ENCODE results near the gene GPR45. TPM values are rescaled to one million over a fixed set of nuclear protein-coding genes. Genes with fewer than 3 reads are reported as not detected.

Gene GPR45
- total and polyA plus RNA-seq, 9 of the 15 experiments (the other 6 are each of a cell fraction or from before 2014, with no cell fraction given) = not detected

DNA sequence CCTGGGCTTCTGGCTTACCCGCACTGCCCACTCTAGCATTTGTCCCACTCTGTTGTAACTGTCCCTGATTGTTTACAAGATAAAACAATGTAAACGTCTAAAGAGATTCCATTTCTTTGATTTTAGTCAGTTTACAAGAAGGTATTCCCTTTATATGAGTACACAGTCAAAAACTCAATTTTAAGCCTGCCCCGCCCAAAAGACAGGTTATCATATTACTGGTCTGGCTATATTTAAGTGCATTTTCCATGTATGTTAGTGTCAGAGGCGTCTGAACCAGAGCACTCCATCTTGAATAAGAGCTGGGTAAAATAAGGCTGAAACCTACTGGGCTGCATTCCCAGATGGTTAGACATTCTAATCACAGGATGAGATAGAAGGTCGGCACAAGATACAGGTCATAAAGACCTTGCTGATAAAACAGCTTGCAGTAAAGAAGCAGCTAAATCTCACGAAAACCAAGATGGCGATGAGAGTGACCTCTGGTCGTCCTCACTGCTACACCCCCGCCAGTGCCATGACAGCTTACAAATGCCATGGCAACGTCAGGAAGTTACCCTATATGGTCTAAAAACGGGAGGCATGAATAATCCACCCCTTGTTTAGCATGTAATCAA is 15.0 kb downstream of the GPR45 start (continued):
- TF ChIP-seq, protein P1, sequence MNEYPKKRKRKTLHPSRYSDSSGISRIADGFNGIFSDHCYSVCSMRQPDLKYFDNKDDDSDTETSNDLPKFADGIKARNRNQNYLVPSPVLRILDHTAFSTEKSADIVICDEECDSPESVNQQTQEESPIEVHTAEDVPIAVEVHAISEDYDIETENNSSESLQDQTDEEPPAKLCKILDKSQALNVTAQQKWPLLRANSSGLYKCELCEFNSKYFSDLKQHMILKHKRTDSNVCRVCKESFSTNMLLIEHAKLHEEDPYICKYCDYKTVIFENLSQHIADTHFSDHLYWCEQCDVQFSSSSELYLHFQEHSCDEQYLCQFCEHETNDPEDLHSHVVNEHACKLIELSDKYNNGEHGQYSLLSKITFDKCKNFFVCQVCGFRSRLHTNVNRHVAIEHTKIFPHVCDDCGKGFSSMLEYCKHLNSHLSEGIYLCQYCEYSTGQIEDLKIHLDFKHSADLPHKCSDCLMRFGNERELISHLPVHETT (CRISPR knock-in tag; conservative IDR thresholded peaks at IDR 0.05 in 1 of 2, IDR thresholded peaks at IDR 0.05 in 1 of 2) = 0 out of 4 replicates have a peak, but pooled peaks of 1 of the 2 experiments have one; percentile 49
- no peak for TF ChIP-seq TAF15 (IDR thresholded peaks at IDR 0.05; ENCODE audit: low read depth, low read length)
- TF ChIP-seq E2F3 (CRISPR knock-in tag; IDR thresholded peaks at IDR 0.05) = no peak
- no peak for TF ChIP-seq ZNF134 (CRISPR knock-in tag; conservative IDR thresholded peaks at IDR 0.05)
- TF ChIP-seq, protein P2, sequence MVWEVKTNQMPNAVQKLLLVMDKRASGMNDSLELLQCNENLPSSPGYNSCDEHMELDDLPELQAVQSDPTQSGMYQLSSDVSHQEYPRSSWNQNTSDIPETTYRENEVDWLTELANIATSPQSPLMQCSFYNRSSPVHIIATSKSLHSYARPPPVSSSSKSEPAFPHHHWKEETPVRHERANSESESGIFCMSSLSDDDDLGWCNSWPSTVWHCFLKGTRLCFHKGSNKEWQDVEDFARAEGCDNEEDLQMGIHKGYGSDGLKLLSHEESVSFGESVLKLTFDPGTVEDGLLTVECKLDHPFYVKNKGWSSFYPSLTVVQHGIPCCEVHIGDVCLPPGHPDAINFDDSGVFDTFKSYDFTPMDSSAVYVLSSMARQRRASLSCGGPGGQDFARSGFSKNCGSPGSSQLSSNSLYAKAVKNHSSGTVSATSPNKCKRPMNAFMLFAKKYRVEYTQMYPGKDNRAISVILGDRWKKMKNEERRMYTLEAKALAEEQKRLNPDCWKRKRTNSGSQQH (CRISPR knock-in tag; IDR thresholded peaks at IDR 0.05) = no peak
- TF ChIP-seq NR2C1 (IDR thresholded peaks at IDR 0.05) = no peak
- TF ChIP-seq NR2C1 (tag; IDR thresholded peaks at IDR 0.05) = peak; percentile 50; the same call in 1 of the 2 replicates
- no peak for TF ChIP-seq HDGF (IDR thresholded peaks at IDR 0.05)
- no peak for TF ChIP-seq RBM22 (IDR thresholded peaks at IDR 0.05; ENCODE audit: low read depth, low read length, poor library complexity, severe bottlenecking)
- TF ChIP-seq ZNF274 (IDR thresholded peaks at IDR 0.05; ENCODE audit: borderline replicate concordance, low read depth, low read length) = no peak
- TF ChIP-seq, protein P3, sequence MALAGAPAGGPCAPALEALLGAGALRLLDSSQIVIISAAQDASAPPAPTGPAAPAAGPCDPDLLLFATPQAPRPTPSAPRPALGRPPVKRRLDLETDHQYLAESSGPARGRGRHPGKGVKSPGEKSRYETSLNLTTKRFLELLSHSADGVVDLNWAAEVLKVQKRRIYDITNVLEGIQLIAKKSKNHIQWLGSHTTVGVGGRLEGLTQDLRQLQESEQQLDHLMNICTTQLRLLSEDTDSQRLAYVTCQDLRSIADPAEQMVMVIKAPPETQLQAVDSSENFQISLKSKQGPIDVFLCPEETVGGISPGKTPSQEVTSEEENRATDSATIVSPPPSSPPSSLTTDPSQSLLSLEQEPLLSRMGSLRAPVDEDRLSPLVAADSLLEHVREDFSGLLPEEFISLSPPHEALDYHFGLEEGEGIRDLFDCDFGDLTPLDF (CRISPR knock-in tag; IDR thresholded peaks at IDR 0.05) = no peak
- no peak for TF ChIP-seq GTF2A2 (tag; IDR thresholded peaks at IDR 0.05)
- TF ChIP-seq YY1 (IDR thresholded peaks at IDR 0.05; ENCODE audit: borderline replicate concordance in 1 of 3, control insufficient read depth in 1 of 3, extremely low read depth in 1 of 3, insufficient read depth in 3 of 3, insufficient read length in 1 of 3, insufficient replicate concordance in 2 of 3, low read depth in 1 of 3, low read length in 2 of 3) = peak in 1 of 3 experiments; percentile 66
- TF ChIP-seq GABPA (tag; conservative IDR thresholded peaks at IDR 0.05; ENCODE audit: low read depth) = no peak
- TF ChIP-seq PCBP1 (IDR thresholded peaks at IDR 0.05; ENCODE audit: low read depth, low read length, poor library complexity, severe bottlenecking) = no peak
- TF ChIP-seq ZNF695 (CRISPR knock-in tag; IDR thresholded peaks at IDR 0.05) = no peak
- TF ChIP-seq ZNF551 (CRISPR knock-in tag; IDR thresholded peaks at IDR 0.05) = no peak
- peak; percentile 88 for TF ChIP-seq ESRRA (IDR thresholded peaks at IDR 0.05; ENCODE audit: borderline replicate concordance, low read depth)
- TF ChIP-seq ZNF253 (CRISPR knock-in tag; conservative IDR thresholded peaks at IDR 0.05) = no peak
- TF ChIP-seq STAG1 (CRISPR knock-in tag; IDR thresholded peaks at IDR 0.05; ENCODE audit: borderline replicate concordance) = no peak
- TF ChIP-seq NFIC (IDR thresholded peaks at IDR 0.05) = no peak
- no peak for TF ChIP-seq HCFC1 (IDR thresholded peaks at IDR 0.05; ENCODE audit: low read depth, low read length)
- no peak for TF ChIP-seq DDX20 (tag; IDR thresholded peaks at IDR 0.05; ENCODE audit: low read depth)
- TF ChIP-seq ZNF408 (CRISPR knock-in tag; IDR thresholded peaks at IDR 0.05; ENCODE audit: low read depth) = no peak
- TF ChIP-seq ZFP36 (IDR thresholded peaks at IDR 0.05; ENCODE audit: low read depth, low read length, partially characterized antibody) = no peak

All from K562 (cell line).